PC-3 (cell line): ENCODE measurements around the gene RAP1GAP2.

Experiments
- EZH2 ChIP-seq: fragments of 300-600 bp; sonication (generic); IDR thresholded peaks from one replicate; pipeline ENCODE4 v1.6.1; 2017; ENCODE audit warnings: antibody characterized with exemption, mild to moderate bottlenecking, low read length; ENCODE audit not compliant: unreplicated experiment
- EZH2phosphoT487 ChIP-seq: fragments of 300-600 bp; sonication (generic); IDR thresholded peaks from 2 replicates; pipeline ENCODE4 v1.6.1; 2018; ENCODE audit warnings: mild to moderate bottlenecking, antibody characterized with exemption, low read length, borderline replicate concordance
- TF ChIP-seq, protein P1 (sequence below): fragments of 300-600 bp; sonication (generic); conservative IDR thresholded peaks from 2 replicates; pipeline ENCODE4 v1.5.1; 2017; ENCODE audit warnings: antibody characterized with exemption, low read depth, mild to moderate bottlenecking, low read length

GRCh38 chr17:3007651-3008121 is 211.4 kb downstream of the RAP1GAP2 start:
- TF ChIP-seq EZH2phosphoT487 (no peak), EZH2 (no peak)
- TF ChIP-seq, protein P1, sequence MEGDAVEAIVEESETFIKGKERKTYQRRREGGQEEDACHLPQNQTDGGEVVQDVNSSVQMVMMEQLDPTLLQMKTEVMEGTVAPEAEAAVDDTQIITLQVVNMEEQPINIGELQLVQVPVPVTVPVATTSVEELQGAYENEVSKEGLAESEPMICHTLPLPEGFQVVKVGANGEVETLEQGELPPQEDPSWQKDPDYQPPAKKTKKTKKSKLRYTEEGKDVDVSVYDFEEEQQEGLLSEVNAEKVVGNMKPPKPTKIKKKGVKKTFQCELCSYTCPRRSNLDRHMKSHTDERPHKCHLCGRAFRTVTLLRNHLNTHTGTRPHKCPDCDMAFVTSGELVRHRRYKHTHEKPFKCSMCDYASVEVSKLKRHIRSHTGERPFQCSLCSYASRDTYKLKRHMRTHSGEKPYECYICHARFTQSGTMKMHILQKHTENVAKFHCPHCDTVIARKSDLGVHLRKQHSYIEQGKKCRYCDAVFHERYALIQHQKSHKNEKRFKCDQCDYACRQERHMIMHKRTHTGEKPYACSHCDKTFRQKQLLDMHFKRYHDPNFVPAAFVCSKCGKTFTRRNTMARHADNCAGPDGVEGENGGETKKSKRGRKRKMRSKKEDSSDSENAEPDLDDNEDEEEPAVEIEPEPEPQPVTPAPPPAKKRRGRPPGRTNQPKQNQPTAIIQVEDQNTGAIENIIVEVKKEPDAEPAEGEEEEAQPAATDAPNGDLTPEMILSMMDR: no peak
